Right ventricle myocardium superior (tissue), 1 donor: ENCODE results near the gene ASIC5. TPM values are rescaled to one million over a fixed set of nuclear protein-coding genes. Genes with fewer than 3 reads are reported as not detected.

Source experiments
- ATAC-seq: fragments of 200-7000 bp; cut with Tn5 transposase; one replicate; pipeline ENCODE4 v1.9.1; 2020; ENCODE audit warnings: mild to moderate bottlenecking; ENCODE audit not compliant: poor library complexity
- DNase-seq: peaks from one replicate; pipeline ENCODE4 v3.0.0-alpha.2; 2020
- intact Hi-C: fragments of 100-400 bp; cut with DNase I; formaldehyde crosslinking; loops from one replicate; pipeline ENCODE4 v1.11.2; 2022
- total RNA-seq: library from RNA; stranded (reverse); fragmentation: NEBNext Ultra II Directional; extraction: Animal tissue kit (Norgen Biotek cat#: 25700); gene quantifications from one replicate; pipeline ENCODE4 v1.2.1, GENCODE V29; 2021
- donor health status: DM: no; HTN: yes; CAD: no; lungs with severe emphysema.

The ASIC5 gene
- total RNA-seq, 1 donor from 2014 or later = not detected

DNA sequence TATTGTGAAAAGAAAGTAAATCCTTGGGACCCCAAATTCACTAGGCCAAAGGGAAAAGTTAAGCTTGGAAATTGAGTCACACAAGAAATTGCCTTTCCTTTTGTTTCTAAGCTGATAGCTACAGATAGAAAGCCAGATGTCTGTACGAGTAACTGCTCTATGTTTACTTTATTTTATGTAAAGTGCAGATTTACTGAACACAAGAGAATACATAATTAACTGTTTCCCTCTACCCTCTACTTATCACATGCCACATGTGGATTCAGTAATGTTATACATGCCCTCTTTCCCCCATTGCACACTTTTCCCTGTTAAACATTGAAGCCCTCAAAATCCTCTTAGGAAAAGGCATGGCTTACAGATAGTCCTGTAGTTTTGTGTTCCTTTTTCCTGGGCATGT, 21.0 kb upstream of the ASIC5 start:
- no peak for ATAC-seq

DNA sequence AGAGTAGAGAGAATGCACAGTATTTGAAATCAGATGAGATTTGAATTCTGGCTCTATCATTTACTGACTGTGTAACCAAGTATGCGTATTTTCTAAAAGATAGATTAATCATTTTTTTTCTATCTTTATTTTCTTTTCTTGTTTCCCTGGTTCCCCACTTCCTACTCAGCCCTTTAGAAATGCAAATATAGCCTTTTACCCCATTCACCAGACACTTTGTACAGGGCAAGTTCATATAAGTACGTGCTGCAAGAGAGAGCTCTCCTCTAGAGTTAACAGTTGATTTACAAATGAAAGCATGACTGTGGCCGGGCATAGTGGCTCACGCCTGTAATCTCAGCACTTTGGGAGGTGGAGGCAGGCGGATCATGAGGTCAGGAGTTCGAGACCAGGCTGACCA, 19.6 kb upstream of the ASIC5 start:
- no peak for DNase-seq
- ATAC-seq = no peak
- intact Hi-C loops = no loop called here

More for the DNA sequence above, 21.0 kb upstream of the ASIC5 start:
- intact Hi-C loops = no loop called here
- no peak for DNase-seq

DNA sequence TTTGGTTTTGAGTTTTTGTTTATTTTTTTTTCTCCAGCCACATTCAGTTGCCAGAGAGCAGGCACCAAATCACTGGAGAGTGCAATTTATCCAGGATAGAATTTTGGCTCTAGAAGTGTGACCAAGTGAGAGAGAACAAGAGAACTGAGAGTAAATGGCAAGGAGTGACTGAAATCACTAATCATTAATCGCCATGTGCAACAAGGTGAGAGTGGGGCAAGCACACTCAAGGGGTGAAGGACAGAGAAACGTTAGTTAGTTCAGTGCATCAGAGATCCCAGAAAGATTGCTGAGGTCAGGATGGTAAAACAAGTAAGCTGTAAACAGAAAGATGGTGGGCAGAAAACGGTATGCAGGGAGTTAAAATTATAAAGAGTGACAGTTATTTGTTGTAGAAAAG, 17.8 kb upstream of the ASIC5 start:
- intact Hi-C loops = no loop called here
- ATAC-seq = no peak

DNA sequence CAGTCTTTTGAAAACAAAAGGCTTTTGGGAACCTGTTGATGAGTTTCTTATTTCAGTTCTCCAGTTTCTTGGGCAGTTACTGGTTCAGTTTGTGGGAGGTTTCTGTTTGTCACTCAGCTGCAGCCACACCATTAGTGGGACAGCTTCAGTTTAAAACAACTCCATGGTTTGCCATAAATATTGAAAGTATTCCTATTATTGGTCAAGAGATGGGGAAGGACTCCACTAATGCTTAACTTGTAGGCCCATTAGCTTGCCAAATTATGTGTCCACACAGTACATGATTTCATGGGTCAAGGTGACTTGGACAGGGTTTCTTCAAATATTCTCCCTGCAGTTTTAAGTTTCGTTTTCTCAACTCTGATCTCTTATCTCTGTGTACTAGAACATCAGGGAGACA, 15.5 kb upstream of the ASIC5 start:
- DNase-seq (no peak), ATAC-seq (no peak)
- intact Hi-C loops = no loop called here

More for the DNA sequence above, 17.8 kb upstream of the ASIC5 start:
- DNase-seq = no peak

DNA sequence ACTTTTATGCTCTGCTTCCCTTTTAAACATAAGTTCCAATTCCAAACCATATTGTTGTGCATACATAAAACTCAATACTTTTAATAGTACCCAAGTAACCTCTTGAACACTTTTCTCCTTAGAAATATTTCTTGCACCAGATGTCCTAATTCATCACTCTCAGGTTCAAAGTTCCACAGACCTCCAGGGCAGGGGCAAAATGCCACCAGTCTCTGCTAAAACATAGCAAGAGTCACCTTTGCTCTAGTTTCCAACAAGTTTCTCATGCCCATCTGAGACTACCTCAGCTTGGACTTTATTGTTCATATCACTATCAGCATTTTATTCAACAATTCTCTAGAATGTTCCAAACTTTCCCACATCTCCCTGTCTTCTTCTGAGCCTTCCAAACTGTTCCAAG, 13.7 kb upstream of the ASIC5 start:
- intact Hi-C loops = no loop called here
- no peak for ATAC-seq
- DNase-seq = no peak

DNA sequence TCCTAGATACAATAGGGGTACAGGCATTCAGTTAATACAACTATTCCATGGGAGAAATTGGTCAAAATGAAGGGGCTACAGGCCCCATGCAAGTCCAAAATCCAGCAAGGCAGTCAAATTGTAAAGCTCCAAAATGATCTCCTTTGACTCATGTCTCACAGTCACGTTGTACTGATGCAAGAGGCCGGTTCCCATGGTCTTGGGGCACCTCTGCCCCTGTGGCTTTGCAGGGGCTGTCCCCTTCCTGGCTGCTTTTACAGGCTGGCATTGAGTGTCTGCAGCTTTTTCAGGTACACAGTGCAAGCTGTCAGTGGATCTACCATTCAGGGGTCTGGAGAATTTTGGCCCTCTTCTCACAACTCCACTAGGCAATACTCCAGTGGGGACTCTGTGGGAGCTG, 12.5 kb upstream of the ASIC5 start:
- intact Hi-C loops = no loop called here
- no peak for ATAC-seq
- no peak for DNase-seq

DNA sequence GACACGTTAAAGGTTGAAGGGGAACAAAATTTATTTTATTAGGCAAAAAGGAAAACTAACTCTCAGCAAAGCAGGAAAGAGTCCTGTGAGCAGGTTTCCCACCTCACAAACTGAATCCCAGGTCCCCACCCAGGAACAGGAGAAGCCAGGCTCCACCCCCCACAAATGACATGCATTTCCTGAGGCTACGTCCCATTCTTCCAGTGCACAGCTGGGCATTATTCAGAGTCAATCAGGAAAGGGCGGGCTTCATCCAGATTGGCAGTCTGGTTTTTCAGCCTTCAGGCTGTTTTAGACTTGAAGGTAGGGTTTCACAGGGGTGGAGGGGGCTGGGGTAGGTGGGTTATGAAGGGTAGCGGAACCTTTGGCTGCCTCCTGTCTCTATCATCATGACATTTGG, 11.9 kb upstream of the ASIC5 start:
- ATAC-seq = no peak
- intact Hi-C loops = no loop called here

DNA sequence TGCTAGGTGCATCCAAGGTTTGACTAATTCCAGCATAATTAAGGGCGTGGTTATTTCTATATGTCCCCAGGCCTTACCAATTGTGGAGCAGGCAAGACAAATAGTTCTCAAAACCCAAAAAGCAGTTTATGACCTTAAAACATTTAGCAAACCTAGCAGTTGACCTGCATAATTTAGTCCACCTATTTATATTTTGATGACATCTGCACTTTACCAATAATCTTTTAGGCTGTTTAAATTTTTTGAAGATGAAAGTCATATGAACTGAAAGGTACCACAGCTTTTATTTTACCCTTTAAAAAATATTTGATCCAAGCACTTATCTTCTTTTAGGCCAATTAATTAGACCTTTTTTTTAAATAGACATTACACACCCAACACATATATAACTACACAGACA, 9.8 kb upstream of the ASIC5 start:
- no peak for ATAC-seq

More for the DNA sequence above, 11.9 kb upstream of the ASIC5 start:
- no peak for DNase-seq

DNA sequence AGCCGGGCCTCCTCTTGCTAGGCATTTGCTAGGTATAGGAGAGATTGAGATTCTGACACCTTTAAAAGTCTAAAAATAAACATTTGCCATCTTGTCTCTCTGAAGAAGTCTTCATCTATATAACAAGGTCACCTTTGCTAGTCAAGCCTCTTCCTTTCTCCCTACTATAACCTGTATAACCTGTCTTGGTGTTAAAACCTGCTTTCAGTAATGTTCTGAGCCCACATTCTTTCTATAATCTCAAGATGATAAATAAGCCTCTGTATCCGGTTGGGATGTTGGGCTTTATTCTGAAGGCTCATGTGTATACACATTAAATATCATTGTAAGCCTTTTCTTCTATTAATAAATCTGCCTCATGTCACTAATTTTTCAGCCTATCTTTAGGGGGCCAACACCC, 10.2 kb downstream of the ASIC5 start:
- no peak for ATAC-seq
- DNase-seq = no peak
- intact Hi-C loops = no loop called here

More for the DNA sequence above, 9.8 kb upstream of the ASIC5 start:
- intact Hi-C loops = no loop called here
- DNase-seq = no peak

DNA sequence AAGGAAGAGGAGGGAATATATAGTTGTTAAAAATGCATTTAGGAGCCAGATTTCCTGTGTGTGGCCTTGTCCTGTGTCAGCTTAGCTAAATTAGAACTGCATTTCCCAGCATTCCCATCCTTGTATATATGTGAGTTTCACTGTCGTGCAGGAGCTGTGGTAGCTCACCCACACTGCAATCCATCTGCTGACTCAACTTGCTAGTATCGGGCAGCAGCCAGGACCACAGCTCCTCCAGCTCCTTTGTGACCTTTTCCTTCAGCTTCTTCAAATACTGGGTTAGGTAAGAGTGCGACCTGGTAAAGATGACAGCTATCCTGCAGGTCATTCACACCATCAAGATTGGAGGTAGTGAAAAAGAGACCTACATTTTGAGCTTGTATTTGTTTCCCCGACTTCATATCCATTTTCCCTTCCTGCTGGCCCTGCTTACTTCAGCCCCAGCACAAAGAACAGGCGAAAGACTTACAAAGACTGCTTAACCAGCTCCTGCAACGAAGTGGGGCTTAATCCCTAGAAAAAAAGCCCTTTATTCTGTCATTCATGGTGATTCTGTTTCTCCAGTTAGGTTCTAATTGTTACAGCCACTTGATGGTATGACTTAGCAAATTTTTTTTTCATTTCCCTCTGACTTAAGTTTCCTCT, 11.4 kb downstream of the ASIC5 start:
- intact Hi-C loops = no loop called here
- DNase-seq = no peak
- ATAC-seq = no peak

DNA sequence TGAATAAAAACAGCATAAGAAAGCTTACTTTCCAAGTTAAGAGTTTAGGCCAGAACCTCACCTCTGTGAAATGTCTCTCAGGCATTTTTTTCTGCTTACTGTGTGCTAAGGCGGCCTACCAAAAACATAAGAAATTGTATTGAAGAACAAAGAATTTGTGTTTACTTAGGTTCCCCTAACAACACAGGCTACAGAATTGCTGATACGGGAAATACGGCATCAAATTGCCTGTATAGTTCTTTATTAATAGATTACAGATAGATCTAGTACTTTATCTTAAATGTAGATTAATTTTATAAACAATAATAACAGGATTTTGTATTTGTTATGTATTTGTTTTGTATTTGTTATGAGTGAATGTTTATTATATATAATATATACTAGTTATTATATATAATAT, 12.9 kb downstream of the ASIC5 start:
- DNase-seq (no peak), ATAC-seq (no peak)
- intact Hi-C loops = no loop called here

DNA sequence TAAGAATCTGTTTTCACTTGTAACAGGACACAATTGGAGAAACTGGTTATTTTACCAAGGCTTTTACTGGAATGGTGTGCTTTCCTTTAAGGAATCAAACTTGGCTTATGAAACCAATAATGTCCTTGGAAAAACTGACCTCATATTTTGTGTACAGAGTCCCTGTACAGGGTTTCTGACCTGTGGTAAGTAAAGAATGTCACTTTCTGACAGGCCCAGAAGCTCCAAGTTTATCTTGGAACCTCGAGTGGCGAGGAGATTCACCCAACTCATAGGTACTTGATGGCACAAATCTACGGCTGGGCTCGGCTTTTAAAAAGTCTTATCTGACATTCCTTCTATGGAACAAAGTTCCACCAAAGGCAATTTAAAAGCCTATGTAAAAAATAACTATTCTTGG, 17.0 kb downstream of the ASIC5 start:
- no peak for DNase-seq
- intact Hi-C loops = no loop called here
- no peak for ATAC-seq

DNA sequence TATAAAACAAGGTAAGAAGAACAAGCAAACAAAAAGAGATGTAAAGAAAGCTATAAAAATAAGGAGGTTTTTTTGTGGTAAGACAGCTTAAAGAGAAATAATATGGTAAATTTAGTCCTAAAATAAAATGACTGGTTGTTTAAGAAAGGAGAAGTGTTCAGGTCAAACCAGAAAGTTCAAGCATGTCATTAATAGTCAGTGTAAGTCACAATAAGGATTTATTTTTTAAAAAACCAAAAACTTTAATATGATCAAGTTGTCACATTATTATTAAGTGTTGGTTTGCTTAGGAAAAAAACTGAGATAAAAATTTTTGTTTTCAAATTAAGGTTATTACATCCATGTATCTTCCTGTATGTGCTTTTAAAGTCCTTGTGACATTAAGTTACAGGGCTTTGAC, 19.1 kb downstream of the ASIC5 start:
- ATAC-seq (no peak), DNase-seq (no peak)
- intact Hi-C loops = no loop called here

DNA sequence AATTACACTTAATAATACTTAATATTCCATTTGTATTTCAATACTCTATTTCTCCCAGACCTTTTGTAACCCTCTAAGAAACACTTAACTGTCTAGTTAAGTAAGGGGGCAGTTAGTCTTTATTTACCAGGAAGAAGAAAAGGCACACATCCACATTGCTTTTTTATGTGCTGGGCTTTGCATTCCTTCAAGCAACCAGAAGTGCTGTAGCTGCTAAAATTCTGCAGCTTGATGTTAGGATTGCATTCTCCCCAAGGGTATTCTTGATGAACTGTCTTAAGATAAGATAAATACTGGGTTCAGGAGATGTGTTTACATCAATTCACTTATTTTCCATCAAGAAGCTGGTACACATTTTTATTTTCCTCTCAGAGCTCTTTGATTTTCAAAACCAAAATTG, 24.0 kb downstream of the ASIC5 start:
- DNase-seq = no peak
- intact Hi-C loops = no loop called here
- ATAC-seq = no peak

DNA sequence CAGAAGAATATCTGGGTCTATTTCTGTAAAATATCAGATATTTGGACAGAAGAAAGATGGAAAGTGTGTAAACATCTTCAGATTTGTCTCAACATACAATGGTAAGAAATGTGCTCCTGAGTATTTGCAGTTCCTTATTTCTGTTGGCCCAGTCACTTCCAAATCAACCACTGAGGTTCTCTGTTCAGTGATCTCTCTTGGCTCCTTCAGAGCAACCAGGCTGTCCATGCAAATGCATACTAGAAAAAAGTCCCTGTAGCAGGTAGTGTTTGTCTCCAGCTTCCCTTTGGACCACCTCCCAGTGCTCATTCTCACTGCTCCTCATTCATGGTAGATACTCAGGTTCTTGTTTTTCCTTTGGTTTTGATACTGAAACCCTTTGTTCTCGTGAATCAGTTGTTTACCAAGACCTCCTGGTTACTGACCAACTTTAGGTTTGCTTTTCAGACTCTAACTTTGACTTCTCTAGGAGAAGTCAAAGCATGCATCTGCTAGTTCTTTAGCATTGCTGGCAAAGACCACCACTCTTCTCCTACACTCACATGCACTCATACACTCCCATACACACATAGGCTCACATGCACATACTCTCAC, 28.8 kb downstream of the ASIC5 start:
- intact Hi-C loops = no loop called here
- DNase-seq (no peak), ATAC-seq (no peak)

DNA sequence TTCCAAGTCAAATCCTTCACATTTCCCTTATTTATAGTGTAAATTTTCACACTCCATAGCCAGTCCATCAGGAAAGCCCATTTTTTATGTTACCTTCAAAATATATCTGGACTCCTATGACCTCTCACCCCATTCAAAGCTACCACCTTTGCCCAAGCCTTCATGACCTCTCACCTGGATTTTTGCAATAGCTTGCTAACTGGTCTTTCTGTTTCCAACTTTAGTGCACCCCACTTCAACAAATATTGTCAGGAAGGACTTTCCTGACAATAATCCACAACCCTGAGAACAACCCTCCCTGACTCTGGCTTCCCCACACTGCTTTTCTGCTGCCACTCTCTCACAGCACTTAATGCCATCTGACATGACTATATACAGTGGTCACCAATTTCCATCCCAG, 33.4 kb downstream of the ASIC5 start:
- no peak for DNase-seq
- no peak for ATAC-seq
- intact Hi-C loops = no loop called here

DNA sequence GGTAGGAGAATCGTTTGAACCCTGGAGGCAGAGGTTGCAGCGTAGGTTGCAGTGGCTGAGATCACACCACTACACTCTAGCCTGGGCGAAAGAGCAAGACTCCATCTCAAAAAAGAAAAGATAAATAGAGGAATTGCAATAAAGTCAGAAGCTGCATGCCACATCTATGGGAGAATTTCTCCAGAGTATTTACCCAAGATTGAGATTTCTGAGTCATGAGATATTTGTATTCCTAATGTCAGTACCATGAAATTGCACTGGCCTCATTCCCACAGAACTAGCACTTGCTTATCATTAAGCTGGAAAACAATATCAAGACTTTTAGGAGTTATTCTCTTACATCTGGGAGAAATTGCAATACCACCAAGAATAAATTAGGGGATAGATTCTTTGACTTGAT, 37.4 kb downstream of the ASIC5 start:
- DNase-seq (no peak), ATAC-seq (no peak)
- intact Hi-C loops = no loop called here

DNA sequence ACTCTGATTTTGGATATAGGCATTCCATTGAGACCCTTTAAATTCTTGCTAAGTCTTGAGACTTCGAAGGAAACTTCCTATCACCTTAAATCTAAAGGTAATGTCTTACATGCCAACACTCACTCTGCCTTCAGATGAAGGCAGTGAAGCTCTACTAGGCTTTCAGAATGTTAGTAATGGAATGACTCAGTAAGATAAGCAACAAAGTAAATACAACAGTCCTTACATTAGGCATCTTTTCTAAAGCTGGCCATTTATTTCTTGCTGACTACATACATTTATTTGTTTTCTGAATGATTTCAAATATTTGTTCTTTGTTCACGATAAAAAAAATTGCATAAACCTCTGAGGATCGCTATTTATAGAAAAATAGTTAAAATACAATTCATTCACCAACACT, 43.5 kb downstream of the ASIC5 start:
- no peak for DNase-seq

DNA sequence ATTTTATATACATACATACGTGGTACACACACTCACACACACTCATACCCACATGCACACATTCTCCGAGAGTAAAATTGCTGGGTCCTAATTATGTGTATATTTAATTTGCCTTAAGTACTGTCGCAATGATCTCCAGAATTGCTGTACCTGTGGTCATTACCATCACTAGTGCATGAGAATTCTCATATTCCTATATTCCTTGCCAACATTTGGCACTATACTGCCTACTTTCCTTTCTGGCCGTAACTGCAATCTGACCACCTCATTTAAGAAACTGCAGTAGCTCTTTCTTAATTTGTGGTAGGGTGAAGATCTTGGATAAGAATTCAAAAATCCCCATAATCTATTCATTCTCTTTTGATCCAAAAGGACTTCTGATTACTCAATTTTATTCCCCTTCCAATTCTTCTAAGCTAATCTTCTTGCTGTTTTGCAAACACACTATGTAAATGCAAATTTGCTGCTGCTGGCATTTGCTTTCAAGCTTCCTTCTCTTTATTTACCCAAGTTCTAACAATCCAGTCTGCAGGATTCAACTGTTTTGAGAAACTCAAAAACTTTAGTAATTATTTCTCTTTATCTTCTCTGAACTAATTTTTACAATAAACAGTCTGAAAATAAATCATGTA, 45.1 kb downstream of the ASIC5 start:
- no peak for ATAC-seq
- DNase-seq = no peak
- intact Hi-C loops = no loop called here

More for the DNA sequence above, 43.5 kb downstream of the ASIC5 start:
- intact Hi-C loops = no loop called here
- ATAC-seq = no peak

DNA sequence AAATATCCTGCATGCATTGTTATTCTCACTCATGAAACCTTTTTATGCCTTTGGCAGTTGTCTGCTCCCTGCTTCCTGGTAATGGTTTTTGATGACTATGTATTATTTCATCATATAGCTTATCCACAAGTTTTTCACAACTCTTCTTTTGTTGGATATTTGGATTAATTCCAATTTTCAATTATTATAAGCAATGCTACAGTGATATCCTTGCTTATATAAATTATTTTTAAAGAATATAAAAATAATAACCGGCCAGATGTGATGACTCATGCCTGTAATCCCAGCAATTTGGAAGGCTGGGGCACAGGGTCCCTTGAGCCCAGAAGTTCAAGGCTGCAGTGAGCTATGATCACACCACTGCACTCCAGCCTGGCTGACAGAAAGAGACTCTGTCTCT, 47.0 kb downstream of the ASIC5 start:
- ATAC-seq = peak; percentile 63
- intact Hi-C loops = no loop called here

More for the DNA sequence above, 47.0 kb downstream of the ASIC5 start:
- DNase-seq = no peak
